ENCODE results near the gene FRS3. TPM values are rescaled to one million over a fixed set of nuclear protein-coding genes. Genes with fewer than 3 reads are reported as not detected.

The FRS3 gene
- total and polyA plus RNA-seq, 2 of the 13 experiments (the other 11 are each of a cell fraction or from before 2014, with no cell fraction given), result 3.0 to 7.4 TPM

DNA sequence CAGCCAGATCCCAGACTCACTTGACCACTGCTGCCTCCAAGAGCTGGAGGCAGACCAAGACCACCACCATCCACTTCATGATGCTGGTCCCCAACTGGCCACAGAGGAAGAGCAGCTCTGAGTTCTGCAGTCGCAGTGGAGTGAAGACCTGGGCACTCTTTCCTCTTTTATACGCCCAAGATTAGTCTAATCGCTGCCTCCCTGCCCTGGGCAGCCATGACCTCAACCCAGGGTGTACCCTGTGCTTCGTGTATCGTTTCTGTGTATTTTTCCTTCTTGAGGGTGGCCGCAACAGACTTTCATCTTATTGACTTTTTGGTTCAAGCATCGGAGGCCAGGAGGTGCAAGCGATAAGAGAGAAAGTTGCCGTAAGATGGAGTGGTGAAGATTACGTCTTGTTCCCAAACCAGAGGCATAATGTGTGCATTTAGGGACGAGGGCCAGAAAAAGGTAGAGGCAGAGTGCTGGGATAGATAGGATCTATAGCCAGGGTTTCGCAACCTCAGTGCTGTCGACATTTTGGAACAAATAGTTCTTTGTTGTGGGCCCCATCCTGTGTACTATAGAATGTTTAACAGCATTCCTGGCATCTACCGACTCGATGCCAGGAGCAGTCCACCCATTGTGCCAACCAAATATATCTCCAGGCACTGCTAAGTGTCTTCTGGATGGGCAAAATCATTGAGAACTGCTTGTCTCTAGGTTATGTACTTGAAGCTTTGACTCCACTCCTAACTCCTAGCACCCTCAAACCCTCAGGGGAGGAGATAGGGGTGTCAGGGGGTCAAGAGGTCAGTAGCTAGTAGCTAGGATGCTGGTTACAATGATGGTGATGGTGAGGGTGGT is 32.2 kb downstream of the FRS3 start, which contains the start of gene PGC (continued):
- TF ChIP-seq RARG (CRISPR knock-in tag; IDR thresholded peaks at IDR 0.05; ENCODE audit: low read depth) (no peak), POLR2AphosphoS5 (IDR thresholded peaks at IDR 0.05; ENCODE audit: low read depth, low read length) (peak; percentile 62; the same call in 1 of the 2 replicates), ZNF263 (CRISPR knock-in tag; IDR thresholded peaks at IDR 0.05) (peak; percentile 86), NAIF1 (CRISPR knock-in tag; IDR thresholded peaks at IDR 0.05; ENCODE audit: borderline replicate concordance) (peak; percentile 90; the same call in 1 of the 2 replicates), ZNF660 (CRISPR knock-in tag; IDR thresholded peaks at IDR 0.05; ENCODE audit: borderline replicate concordance, low read depth) (no peak), ZNF136 (CRISPR knock-in tag; IDR thresholded peaks at IDR 0.05; ENCODE audit: low read depth) (no peak), GABPB1 (CRISPR knock-in tag; IDR thresholded peaks at IDR 0.05) (0 out of 2 replicates have a peak, but pooled peaks have one; percentile 23), AGO2 (optimal IDR thresholded peaks at IDR 0.05; ENCODE audit: low read depth, low read length) (no peak), SP5 (CRISPR knock-in tag; IDR thresholded peaks at IDR 0.05; ENCODE audit: borderline replicate concordance, low read depth) (peak; percentile 79; the same call in 1 of the 2 replicates), MXD4 (CRISPR knock-in tag; IDR thresholded peaks at IDR 0.05) (no peak), POGZ (CRISPR knock-in tag; IDR thresholded peaks at IDR 0.05) (peak; percentile 75), NFE2L2 (IDR thresholded peaks at IDR 0.05; ENCODE audit: low read length) (no peak), CBX5 (CRISPR knock-in tag; IDR thresholded peaks at IDR 0.05; ENCODE audit: borderline replicate concordance) (peak; percentile 68; the same call in 1 of the 2 replicates), ZNF775 (CRISPR knock-in tag; IDR thresholded peaks at IDR 0.05; ENCODE audit: borderline replicate concordance) (no peak; the same call in 1 of the 2 replicates)
- TF ChIP-seq, protein P1, sequence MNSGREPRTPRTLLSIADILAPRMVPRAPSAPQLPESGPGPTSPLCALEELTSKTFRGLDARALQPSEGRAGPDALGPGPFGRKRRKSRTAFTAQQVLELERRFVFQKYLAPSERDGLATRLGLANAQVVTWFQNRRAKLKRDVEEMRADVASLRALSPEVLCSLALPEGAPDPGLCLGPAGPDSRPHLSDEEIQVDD (CRISPR knock-in tag; IDR thresholded peaks at IDR 0.05; ENCODE audit: borderline replicate concordance), result no peak
- TF ChIP-seq, protein P2, sequence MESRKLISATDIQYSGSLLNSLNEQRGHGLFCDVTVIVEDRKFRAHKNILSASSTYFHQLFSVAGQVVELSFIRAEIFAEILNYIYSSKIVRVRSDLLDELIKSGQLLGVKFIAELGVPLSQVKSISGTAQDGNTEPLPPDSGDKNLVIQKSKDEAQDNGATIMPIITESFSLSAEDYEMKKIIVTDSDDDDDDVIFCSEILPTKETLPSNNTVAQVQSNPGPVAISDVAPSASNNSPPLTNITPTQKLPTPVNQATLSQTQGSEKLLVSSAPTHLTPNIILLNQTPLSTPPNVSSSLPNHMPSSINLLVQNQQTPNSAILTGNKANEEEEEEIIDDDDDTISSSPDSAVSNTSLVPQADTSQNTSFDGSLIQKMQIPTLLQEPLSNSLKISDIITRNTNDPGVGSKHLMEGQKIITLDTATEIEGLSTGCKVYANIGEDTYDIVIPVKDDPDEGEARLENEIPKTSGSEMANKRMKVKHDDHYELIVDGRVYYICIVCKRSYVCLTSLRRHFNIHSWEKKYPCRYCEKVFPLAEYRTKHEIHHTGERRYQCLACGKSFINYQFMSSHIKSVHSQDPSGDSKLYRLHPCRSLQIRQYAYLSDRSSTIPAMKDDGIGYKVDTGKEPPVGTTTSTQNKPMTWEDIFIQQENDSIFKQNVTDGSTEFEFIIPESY (CRISPR knock-in tag; IDR thresholded peaks at IDR 0.05), result peak; percentile 78
- TF ChIP-seq, protein P3, sequence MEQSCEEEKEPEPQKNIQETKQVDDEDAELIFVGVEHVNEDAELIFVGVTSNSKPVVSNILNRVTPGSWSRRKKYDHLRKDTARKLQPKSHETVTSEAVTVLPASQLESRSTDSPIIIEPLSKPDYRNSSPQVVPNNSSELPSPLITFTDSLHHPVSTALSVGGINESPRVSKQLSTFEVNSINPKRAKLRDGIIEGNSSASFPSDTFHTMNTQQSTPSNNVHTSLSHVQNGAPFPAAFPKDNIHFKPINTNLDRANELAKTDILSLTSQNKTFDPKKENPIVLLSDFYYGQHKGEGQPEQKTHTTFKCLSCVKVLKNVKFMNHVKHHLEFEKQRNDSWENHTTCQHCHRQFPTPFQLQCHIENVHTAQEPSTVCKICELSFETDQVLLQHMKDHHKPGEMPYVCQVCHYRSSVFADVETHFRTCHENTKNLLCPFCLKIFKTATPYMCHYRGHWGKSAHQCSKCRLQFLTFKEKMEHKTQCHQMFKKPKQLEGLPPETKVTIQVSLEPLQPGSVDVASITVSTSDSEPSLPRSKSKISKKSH (CRISPR knock-in tag; IDR thresholded peaks at IDR 0.05; ENCODE audit: borderline replicate concordance), result no peak
- TF ChIP-seq, protein P4, sequence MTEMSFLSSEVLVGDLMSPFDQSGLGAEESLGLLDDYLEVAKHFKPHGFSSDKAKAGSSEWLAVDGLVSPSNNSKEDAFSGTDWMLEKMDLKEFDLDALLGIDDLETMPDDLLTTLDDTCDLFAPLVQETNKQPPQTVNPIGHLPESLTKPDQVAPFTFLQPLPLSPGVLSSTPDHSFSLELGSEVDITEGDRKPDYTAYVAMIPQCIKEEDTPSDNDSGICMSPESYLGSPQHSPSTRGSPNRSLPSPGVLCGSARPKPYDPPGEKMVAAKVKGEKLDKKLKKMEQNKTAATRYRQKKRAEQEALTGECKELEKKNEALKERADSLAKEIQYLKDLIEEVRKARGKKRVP (CRISPR knock-in tag; IDR thresholded peaks at IDR 0.05), result peak in 1 of 2 experiments; percentile 77; a peak in 2 of 4 replicates
- TF ChIP-seq, protein P5, sequence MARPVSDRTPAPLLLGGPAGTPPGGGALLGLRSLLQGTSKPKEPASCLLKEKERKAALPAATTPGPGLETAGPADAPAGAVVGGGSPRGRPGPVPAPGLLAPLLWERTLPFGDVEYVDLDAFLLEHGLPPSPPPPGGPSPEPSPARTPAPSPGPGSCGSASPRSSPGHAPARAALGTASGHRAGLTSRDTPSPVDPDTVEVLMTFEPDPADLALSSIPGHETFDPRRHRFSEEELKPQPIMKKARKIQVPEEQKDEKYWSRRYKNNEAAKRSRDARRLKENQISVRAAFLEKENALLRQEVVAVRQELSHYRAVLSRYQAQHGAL (CRISPR knock-in tag; IDR thresholded peaks at IDR 0.05; ENCODE audit: not compliant biosample characterization), result no peak
- TF ChIP-seq, protein P6, sequence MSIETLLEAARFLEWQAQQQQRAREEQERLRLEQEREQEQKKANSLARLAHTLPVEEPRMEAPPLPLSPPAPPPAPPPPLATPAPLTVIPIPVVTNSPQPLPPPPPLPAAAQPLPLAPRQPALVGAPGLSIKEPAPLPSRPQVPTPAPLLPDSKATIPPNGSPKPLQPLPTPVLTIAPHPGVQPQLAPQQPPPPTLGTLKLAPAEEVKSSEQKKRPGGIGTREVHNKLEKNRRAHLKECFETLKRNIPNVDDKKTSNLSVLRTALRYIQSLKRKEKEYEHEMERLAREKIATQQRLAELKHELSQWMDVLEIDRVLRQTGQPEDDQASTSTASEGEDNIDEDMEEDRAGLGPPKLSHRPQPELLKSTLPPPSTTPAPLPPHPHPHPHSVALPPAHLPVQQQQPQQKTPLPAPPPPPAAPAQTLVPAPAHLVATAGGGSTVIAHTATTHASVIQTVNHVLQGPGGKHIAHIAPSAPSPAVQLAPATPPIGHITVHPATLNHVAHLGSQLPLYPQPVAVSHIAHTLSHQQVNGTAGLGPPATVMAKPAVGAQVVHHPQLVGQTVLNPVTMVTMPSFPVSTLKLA (IDR thresholded peaks at IDR 0.05), result no peak
